Astrocyte (in vitro differentiated cells and primary cell): ENCODE data around the gene RAB11B.

ENCODE experiments used
- CTCF ChIP-seq: IDR thresholded peaks from 2 replicates; pipeline ENCODE4 v1.5.1; 2011; ENCODE audit warnings: low read depth, mild to moderate bottlenecking, inconsistent platforms, low read length, moderate library complexity; ENCODE audit not compliant: insufficient read depth
- EZH2 ChIP-seq: IDR thresholded peaks from 2 replicates; pipeline ENCODE4 v1.6.1; 2012; ENCODE audit warnings: mild to moderate bottlenecking, low read length, inconsistent platforms; ENCODE audit not compliant: insufficient read depth

- no peak for TF ChIP-seq EZH2
- peak; percentile 29 for TF ChIP-seq CTCF
These were observed 22.8 kb downstream of the RAB11B start, which contains the start of gene MARCHF2 for GRCh38 chr19:8412783-8413628.
